MCF 10A (cell line): ENCODE measurements around the gene ME3. TPM values are rescaled to one million over a fixed set of nuclear protein-coding genes. Genes with fewer than 3 reads are reported as not detected.

Experiments
- BruUV-seq: library from RNA; stranded (reverse); fragments of 400-500 nt; replicated peaks from 2 replicates; lab custom pipeline; 2021; lab: Mats Ljungman, UMichigan
- CTCF ChIA-PET: fragments of 300-600 bp; sonication (Branson Sonifier 250); formaldehyde crosslinking; extraction: SDS; loops from one replicate; lab custom pipeline; 2021; ENCODE audit warnings: antibody characterized with exemption, inconsistent platforms; lab: Yijun Ruan, JAX
- POLR2A ChIA-PET: fragments of 300-600, 350-650 bp; sonication (Branson Sonifier 250); formaldehyde crosslinking; extraction: SDS; loops from one replicate; lab custom pipeline; 2020; ENCODE audit warnings: antibody characterized with exemption, inconsistent platforms; lab: Yijun Ruan, JAX
- DNase-seq: peaks from one replicate; pipeline ENCODE4 v3.0.0-alpha.2; 2018; ENCODE audit not compliant: unreplicated experiment
- H3K27ac Mint-ChIP-seq: one replicate; pipeline ENCODE4 v1.8.0; 2022; ENCODE audit warnings: mild to moderate bottlenecking, low read depth, mixed read lengths; ENCODE audit not compliant: unreplicated experiment
- H3K27me3 Mint-ChIP-seq: one replicate; pipeline ENCODE4 v1.8.0; 2022; ENCODE audit warnings: mixed read lengths; ENCODE audit not compliant: insufficient read depth, unreplicated experiment
- H3K36me3 Mint-ChIP-seq: one replicate; pipeline ENCODE4 v1.8.0; 2022; ENCODE audit warnings: mild to moderate bottlenecking, moderate library complexity, mixed read lengths; ENCODE audit not compliant: insufficient read depth, unreplicated experiment
- H3K4me1 Mint-ChIP-seq: one replicate; pipeline ENCODE4 v1.8.0; 2022; ENCODE audit warnings: mixed read lengths; ENCODE audit not compliant: insufficient read depth, unreplicated experiment
- H3K4me3 Mint-ChIP-seq: one replicate; pipeline ENCODE4 v1.8.0; 2022; ENCODE audit warnings: mild to moderate bottlenecking, moderate library complexity, mixed read lengths; ENCODE audit not compliant: unreplicated experiment
- H3K9me3 Mint-ChIP-seq: one replicate; pipeline ENCODE4 v1.8.0; 2022; ENCODE audit warnings: mixed read lengths; ENCODE audit not compliant: unreplicated experiment
- CTCF ChIP-seq: fragments of 200-600 bp; IDR thresholded peaks from one replicate; pipeline ENCODE4 v1.8.0; 2022; ENCODE audit warnings: antibody characterized with exemption, mild to moderate bottlenecking; ENCODE audit not compliant: unreplicated experiment
- intact Hi-C: fragments of 100-400 bp; cut with micrococcal nuclease; formaldehyde crosslinking; loops from 2 replicates; pipeline ENCODE4 v1.14.1; 2022
- total RNA-seq: library from RNA; stranded (reverse); gene quantifications from 2 replicates; pipeline ENCODE4 v1.2.3, GENCODE V29; 2022

ME3 gene
- total RNA-seq, 1 experiment from 2014 or later: not detected

- intact Hi-C loops: no loop called here
Observed at GRCh38 chr11:86444981-86445380, 227.4 kb downstream of the ME3 start.

DNA sequence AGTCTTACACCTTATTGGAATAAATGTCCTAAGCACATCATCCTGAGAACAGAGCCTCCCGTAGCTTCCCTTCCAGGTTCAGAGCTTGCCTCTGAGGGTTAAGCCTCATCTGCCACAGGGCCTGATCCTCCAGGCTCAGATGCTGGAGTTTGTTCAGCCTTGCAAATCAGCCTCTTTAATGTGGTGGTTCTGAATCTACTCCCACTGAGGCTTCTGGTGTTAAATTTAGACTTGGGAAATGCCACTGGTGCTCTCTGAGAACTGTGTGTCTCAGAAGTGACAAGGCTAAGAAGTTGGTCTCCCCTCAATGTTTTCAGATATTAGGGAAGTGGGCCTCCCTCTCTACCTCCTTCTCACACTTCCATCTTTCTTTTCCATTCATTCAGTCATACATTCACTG is 229.0 kb downstream of the ME3 start:
- DNase-seq: no peak
- intact Hi-C loops: no loop called here
- POLR2A ChIA-PET: no interaction called here
- Mint-ChIP-seq H3K27ac (no peak overlapping the region), H3K4me3 (no peak overlapping the region), H3K27me3 (no peaks in the 10 kb centered on the region), H3K36me3 (no peaks in the 10 kb centered on the region), H3K9me3 (no peaks in the 10 kb centered on the region), H3K4me1 (peaks cover 4% of the 10 kb centered on the region)
- no TSS peak for BruUV-seq
- CTCF ChIA-PET: interaction anchor here (0.6 kb wide), 2 partner anchors 59 to 129 kb away, joined by 3 read pairs; no protein-coding TSS in a partner anchor
- no peak for TF ChIP-seq CTCF

More at GRCh38 chr11:86444981-86445380, 227.4 kb downstream of the ME3 start:
- no TSS peak for BruUV-seq
- H3K27ac Mint-ChIP-seq: no peak overlapping the region
- H3K27me3 Mint-ChIP-seq: no peaks in the 10 kb centered on the region
- H3K4me1 Mint-ChIP-seq: peaks cover 4% of the 10 kb centered on the region
- CTCF ChIA-PET: interaction anchor here (0.6 to 1.5 kb wide), 4 partner anchors 84 to 1645 kb away, joined by 3 to 7 read pairs (median 4); no protein-coding TSS in a partner anchor
- no peak overlapping the region for H3K4me3 Mint-ChIP-seq
- POLR2A ChIA-PET: no interaction called here
- H3K9me3 Mint-ChIP-seq: no peaks in the 10 kb centered on the region
- no peak for TF ChIP-seq CTCF
- H3K36me3 Mint-ChIP-seq: no peaks in the 10 kb centered on the region
- DNase-seq: no peak

- TF ChIP-seq CTCF: no peak
- no peaks in the 10 kb centered on the region for H3K36me3 Mint-ChIP-seq
- intact Hi-C loops: no loop called here
- H3K4me3 Mint-ChIP-seq: no peak overlapping the region
- no TSS peak for BruUV-seq
- ChIA-PET POLR2A (no interaction called here), CTCF (interaction anchor here (0.6 to 1.5 kb wide), 6 partner anchors 8 to 166 kb away, joined by 3 to 7 read pairs (median 4); no protein-coding TSS in a partner anchor)
- no peaks in the 10 kb centered on the region for H3K27me3 Mint-ChIP-seq
- no peaks in the 10 kb centered on the region for H3K9me3 Mint-ChIP-seq
- no peak for DNase-seq
- H3K4me1 Mint-ChIP-seq: peaks cover 4% of the 10 kb centered on the region
- no peak overlapping the region for H3K27ac Mint-ChIP-seq
Observed at GRCh38 chr11:86442827-86443226, 229.6 kb downstream of the ME3 start.

GRCh38 chr11:86442420-86442819 is 230.0 kb downstream of the ME3 start:
- Mint-ChIP-seq H3K27ac (no peak overlapping the region), H3K4me3 (no peak overlapping the region), H3K36me3 (no peaks in the 10 kb centered on the region), H3K9me3 (no peaks in the 10 kb centered on the region), H3K4me1 (peaks cover 4% of the 10 kb centered on the region), H3K27me3 (no peaks in the 10 kb centered on the region)
- BruUV-seq: no TSS peak
- intact Hi-C loops: no loop called here
- DNase-seq: no peak
- POLR2A ChIA-PET: interaction anchor here (1.2 kb wide), 1 partner anchor 58 kb away, joined by 3 read pairs; no protein-coding TSS in a partner anchor
- CTCF ChIA-PET: interaction anchor here (1.1 to 1.5 kb wide), 5 partner anchors 9 to 167 kb away, joined by 3 to 7 read pairs (median 4); no protein-coding TSS in a partner anchor
- TF ChIP-seq CTCF: no peak
